ENCODE results near the gene CGNL1. TPM values are rescaled to one million over a fixed set of nuclear protein-coding genes. Genes with fewer than 3 reads are reported as not detected.

CGNL1 gene
- total RNA-seq, 1 experiment from 2014 or later: 34.6 TPM

- Histone ChIP-seq H4K5ac (ENCODE audit: insufficient read length, low read depth, low read length) (no peak overlapping the region), H3T11ph (ENCODE audit: low read length) (no peak overlapping the region), H3K27ac (ENCODE audit: insufficient read length, low read depth, low read length) (no peak overlapping the region), H3K18ac (ENCODE audit: insufficient read length, low read depth, low read length) (no peak overlapping the region), H3K27me3 (ENCODE audit: insufficient read depth, low read length) (no peaks in the 10 kb centered on the region), H4K91ac (ENCODE audit: insufficient read length, low read depth, low read length) (no peak overlapping the region), H3K9ac (ENCODE audit: extremely low read depth, insufficient read length, low read length) (no peak overlapping the region), H2BK5ac (ENCODE audit: insufficient read length, low read length) (no peak overlapping the region), H3K79me1 (ENCODE audit: insufficient read depth, low read depth, low read length, poor library complexity, severe bottlenecking) (no peaks in the 10 kb centered on the region), H2BK12ac (ENCODE audit: insufficient read length, low read depth, low read length) (no peak overlapping the region), H2AFZ (ENCODE audit: low read length) (no peak overlapping the region), H3K23ac (ENCODE audit: insufficient read length, low read depth, low read length) (no peak overlapping the region), H3K4me1 (ENCODE audit: insufficient read depth, low read length) (peaks cover 4% of the 10 kb centered on the region), H3K79me2 (ENCODE audit: insufficient read depth, low read length) (no peaks in the 10 kb centered on the region), H4K20me1 (ENCODE audit: control insufficient read depth, insufficient read depth, insufficient read length) (no peaks in the 10 kb centered on the region), H3K4me2 (ENCODE audit: insufficient read depth, insufficient read length, low read length) (no peak overlapping the region), H3K23me2 (ENCODE audit: insufficient read length, low read depth, low read length, poor library complexity, severe bottlenecking) (no peaks in the 10 kb centered on the region), H3K4ac (ENCODE audit: low read depth, low read length) (no peak overlapping the region), H4K8ac (replicated peaks; ENCODE audit: insufficient read length, low read depth, low read length) (no peak overlapping the region), H3K9me3 (ENCODE audit: control insufficient read depth, low read depth, low read length) (no peaks in the 10 kb centered on the region), H2BK120ac (ENCODE audit: low read depth, low read length, poor library complexity, severe bottlenecking) (no peak overlapping the region), H2BK15ac (ENCODE audit: low read depth, low read length) (no peak overlapping the region), H3K14ac (ENCODE audit: insufficient read depth, low read length) (no peak overlapping the region), H2BK20ac (ENCODE audit: low read depth, low read length, poor library complexity, severe bottlenecking) (no peak overlapping the region), H2AK5ac (ENCODE audit: insufficient read length, low read length) (no peak overlapping the region), H3K56ac (ENCODE audit: insufficient read length, low read depth, low read length) (no peak overlapping the region)
- H3K9me3 Mint-ChIP-seq: no peaks in the 10 kb centered on the region
- H3K27me3 Mint-ChIP-seq (ENCODE audit: low read depth): peaks cover 2% of the 10 kb centered on the region; the same call in 1 of the 2 replicates
- H3K4me1 Mint-ChIP-seq: peaks cover 31 to 35% of the 10 kb centered on the region in 2 experiments
- TF ChIP-seq CTCF (conservative IDR thresholded peaks at IDR 0.05): no peak; the same call in 2 of the 3 replicates
- H3K4me3 Mint-ChIP-seq: no peak overlapping the region
- WGBS (ENCODE audit: extremely low coverage, insufficient read length, low lambda C conversion rate): no CpG with 5 or more reads among the region's 7 CpGs
- H3K36me3 Mint-ChIP-seq (ENCODE audit: insufficient read depth in 1 of 3, low read depth in 3 of 3): peaks cover 29 to 43% (median 42%) of the 10 kb centered on the region in 3 experiments
- DNase-seq: peak; percentile 68
- H3K27ac Mint-ChIP-seq: no peak overlapping the region; a peak in 1 of 7 replicates
Measured at GRCh38 chr15:57537072-57537471, 160.8 kb downstream of the CGNL1 start.
